Large intestine (tissue), 3 donors: ENCODE data around the gene WWOX. TPM values are rescaled to one million over a fixed set of nuclear protein-coding genes. Genes with fewer than 3 reads are reported as not detected.

Experiments
- DNase-seq, 2 donors: peaks; one replicate each; pipeline versions ENCODE4 v3.0.0 to v3.0.0-alpha.2; 2013
- H3K27ac ChIP-seq: one replicate; pipeline ENCODE4 v1.5.1; 2013; ENCODE audit warnings: low read length
- H3K27me3 ChIP-seq: 2 replicates; pipeline ENCODE4 v1.6.1; 2013; ENCODE audit warnings: low read length; ENCODE audit not compliant: control insufficient read depth, insufficient read depth
- H3K36me3 ChIP-seq: 2 replicates; pipeline ENCODE4 v1.6.1; 2013; ENCODE audit warnings: low read length; ENCODE audit not compliant: control insufficient read depth, insufficient read depth
- H3K4me1 ChIP-seq: one replicate; pipeline ENCODE4 v1.6.1; 2013; ENCODE audit warnings: low read length; ENCODE audit not compliant: control insufficient read depth, insufficient read depth
- H3K4me3 ChIP-seq: one replicate; pipeline ENCODE4 v1.5.1; 2013; ENCODE audit warnings: low read length
- H3K9me3 ChIP-seq: one replicate; pipeline ENCODE4 v1.6.1; 2013; ENCODE audit warnings: mild to moderate bottlenecking, low read depth, low read length, moderate library complexity; ENCODE audit not compliant: control insufficient read depth
- WGBS: methylation state at CpG from one replicate; pipeline ENCODE4 v1.1.5; 2013; ENCODE audit warnings: low lambda C conversion rate; ENCODE audit not compliant: insufficient coverage; 5-methylcytosine and 5-hydroxymethylcytosine counted together
- polyA plus RNA-seq: library from polyadenylated mRNA; unstranded; fragments of 120-200 nt; gene quantifications from one replicate; pipeline ENCODE4 v1.2.1, GENCODE V29; 2013

Gene WWOX
- polyA plus RNA-seq, 1 donor: 16.2 TPM

DNA sequence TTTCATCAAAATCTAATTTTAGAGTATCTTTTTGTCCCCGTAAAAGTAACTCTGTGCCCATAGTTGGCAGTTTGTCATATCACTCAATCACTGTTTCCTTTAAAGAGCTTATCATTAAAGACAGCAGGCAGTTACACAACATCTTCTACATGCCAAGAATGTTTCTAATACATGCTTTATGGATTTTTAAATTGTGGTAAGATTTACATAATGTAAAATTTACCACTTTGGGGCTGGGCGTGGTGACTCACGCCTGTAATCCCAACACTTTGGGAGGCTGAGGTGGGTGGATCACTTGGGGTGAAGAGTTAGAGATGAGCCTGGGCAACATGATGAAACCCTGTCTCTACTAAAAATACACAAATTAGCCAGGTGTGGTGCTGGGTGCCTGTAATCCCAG lies 687.2 kb downstream of the WWOX start:
- no CpG with 5 or more reads among the region's 3 CpGs for WGBS
- Histone ChIP-seq H3K4me1 (no peaks in the 10 kb centered on the region), H3K27ac (no peak overlapping the region), H3K27me3 (no peaks in the 10 kb centered on the region), H3K9me3 (no peaks in the 10 kb centered on the region), H3K4me3 (no peak overlapping the region), H3K36me3 (no peaks in the 10 kb centered on the region)
- no peak for DNase-seq

DNA sequence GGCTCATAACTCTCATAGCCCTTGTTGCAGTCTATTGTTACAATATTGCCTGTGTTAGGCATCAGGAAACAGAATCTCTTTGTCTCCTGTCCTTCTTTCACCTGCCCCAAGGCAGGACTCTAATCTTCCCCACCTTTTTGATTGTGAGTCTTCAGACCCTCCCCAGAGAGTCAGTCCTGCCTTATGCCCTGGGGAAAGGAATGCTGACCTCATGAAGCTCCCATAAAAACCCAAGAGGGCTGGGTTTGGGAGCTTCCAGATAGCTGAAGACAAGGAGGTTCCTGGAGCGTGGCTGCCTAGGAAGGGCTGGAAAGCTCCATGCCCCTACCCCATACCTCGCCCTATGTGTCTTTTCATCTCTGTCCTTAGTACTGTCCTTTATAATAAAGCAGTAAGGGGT lies 688.8 kb downstream of the WWOX start:
- Histone ChIP-seq H3K36me3 (no peaks in the 10 kb centered on the region), H3K4me3 (no peak overlapping the region), H3K27me3 (no peaks in the 10 kb centered on the region), H3K27ac (no peak overlapping the region), H3K9me3 (no peaks in the 10 kb centered on the region), H3K4me1 (no peaks in the 10 kb centered on the region)
- no peak for DNase-seq
- WGBS: no CpG with 5 or more reads among the region's 2 CpGs

DNA sequence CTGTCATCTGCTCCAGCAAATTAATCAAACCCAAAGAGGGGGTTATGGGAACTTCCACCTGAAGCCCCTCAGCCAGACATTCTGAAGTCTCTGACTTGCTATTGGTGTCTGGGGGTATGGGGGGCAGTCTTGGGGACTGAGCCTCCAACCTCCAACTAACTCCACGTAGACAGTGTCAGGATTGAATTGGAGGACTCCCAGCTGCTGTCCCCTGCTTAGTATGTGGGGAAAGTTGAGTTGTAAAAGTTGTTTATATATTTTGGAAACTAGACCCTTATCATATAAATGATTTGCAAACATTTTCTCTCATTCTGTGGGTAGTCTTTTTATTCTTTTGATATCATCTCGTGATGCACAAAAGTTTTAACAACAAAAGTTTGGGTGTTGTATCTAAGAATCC lies 689.2 kb downstream of the WWOX start:
- Histone ChIP-seq H3K36me3 (no peaks in the 10 kb centered on the region), H3K4me1 (no peaks in the 10 kb centered on the region), H3K27me3 (no peaks in the 10 kb centered on the region), H3K4me3 (no peak overlapping the region), H3K27ac (no peak overlapping the region), H3K9me3 (no peaks in the 10 kb centered on the region)
- no peak for DNase-seq
- WGBS: 80% methylated on average over 1 of the region's 2 CpGs

DNA sequence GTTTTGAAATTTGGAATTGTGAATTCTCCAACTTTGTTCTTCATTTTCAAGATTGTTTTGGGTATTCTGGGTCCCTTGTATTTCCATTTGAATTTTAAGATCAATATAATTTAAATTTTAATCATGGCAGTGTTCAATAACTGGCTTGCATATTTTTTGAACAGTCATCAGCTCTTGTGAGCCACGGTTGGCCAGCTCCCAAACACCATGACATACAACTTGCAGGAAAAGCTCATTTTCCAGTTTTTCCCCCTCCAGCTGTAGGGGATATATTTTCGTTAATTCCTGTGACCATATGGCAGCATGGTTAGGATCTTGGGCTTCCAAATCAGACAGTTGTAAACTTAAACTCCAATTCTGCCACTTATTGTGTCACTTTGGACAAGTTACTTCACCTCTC lies 690.1 kb downstream of the WWOX start:
- whole genome bisulfite sequencing: no CpG with 5 or more reads among the region's 2 CpGs
- Histone ChIP-seq H3K36me3 (no peaks in the 10 kb centered on the region), H3K27me3 (no peaks in the 10 kb centered on the region), H3K4me1 (no peaks in the 10 kb centered on the region), H3K9me3 (no peaks in the 10 kb centered on the region), H3K4me3 (no peak overlapping the region), H3K27ac (no peak overlapping the region)
- DNase-seq: no peak

DNA sequence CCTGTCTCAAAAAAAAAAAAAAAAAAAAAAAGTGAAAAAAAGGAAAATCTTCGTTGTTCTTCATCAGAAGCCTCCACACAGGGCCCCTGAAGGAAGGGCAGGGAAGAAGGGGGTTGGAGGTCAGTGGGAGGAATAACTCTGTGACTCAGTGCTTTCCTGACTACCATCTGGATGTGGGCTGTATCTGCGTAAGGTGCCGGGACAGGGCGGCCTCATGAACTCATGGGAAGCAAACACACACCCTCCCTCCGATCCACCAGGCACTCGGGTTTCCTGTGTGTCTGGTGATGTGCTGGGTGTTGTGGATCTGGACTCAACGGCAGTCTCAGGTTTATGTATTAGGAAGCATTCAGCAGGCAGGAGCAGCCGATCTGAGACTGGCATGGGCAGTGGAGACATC lies 691.6 kb downstream of the WWOX start:
- Histone ChIP-seq H3K4me3 (no peak overlapping the region), H3K9me3 (no peaks in the 10 kb centered on the region), H3K36me3 (no peaks in the 10 kb centered on the region), H3K4me1 (no peaks in the 10 kb centered on the region), H3K27me3 (no peaks in the 10 kb centered on the region), H3K27ac (no peak overlapping the region)
- DNase-seq: no peak
- no CpG with 5 or more reads among the region's 8 CpGs for WGBS

DNA sequence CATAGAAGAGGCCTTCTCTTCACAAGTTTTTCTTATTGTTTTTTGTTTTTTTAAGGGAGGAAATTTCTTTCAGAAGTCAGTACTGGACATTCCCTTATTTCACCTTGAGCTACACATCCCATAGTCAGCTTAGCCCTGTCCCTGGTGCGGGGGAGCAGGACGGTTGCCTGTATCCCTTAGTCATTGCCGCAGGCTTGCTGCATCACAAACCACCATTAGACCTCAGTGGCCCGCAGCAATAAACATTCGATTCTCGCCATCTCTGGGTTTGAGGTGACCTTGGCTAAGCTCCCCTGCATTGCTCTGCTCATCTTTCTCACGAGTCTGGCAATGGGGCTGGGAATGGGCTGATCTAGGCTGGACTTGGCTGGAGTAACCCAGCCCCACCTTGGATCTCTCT lies 692.5 kb downstream of the WWOX start:
- no peaks in the 10 kb centered on the region for H3K36me3 ChIP-seq
- WGBS: no CpG with 5 or more reads among the region's 7 CpGs
- no peaks in the 10 kb centered on the region for H3K27me3 ChIP-seq
- H3K4me3 ChIP-seq: no peak overlapping the region
- H3K9me3 ChIP-seq: no peaks in the 10 kb centered on the region
- peaks cover 2% of the 10 kb centered on the region for H3K4me1 ChIP-seq
- no peak for DNase-seq
- no peak overlapping the region for H3K27ac ChIP-seq

DNA sequence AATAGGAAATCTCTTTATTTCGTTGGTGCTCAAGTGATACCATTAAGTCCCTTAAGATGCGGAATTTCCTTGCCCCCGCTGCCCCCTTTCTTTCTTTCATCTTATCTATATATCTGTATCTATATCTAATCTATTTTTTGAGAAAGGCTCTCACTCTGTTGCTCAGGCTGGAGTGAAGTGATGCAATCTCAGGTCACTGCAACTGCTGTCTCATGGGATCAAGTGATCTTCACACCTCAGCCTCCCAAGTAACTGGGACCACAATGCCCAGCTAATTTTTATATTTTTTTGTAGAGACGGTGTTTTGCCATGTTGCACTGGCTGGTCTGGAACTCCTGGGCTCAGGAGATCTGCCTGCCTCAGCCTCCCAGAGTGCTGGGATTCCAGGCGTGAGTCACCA lies 693.5 kb downstream of the WWOX start:
- H3K27me3 ChIP-seq: no peaks in the 10 kb centered on the region
- DNase-seq: no peak
- H3K9me3 ChIP-seq: no peaks in the 10 kb centered on the region
- peaks cover 2% of the 10 kb centered on the region for H3K4me1 ChIP-seq
- H3K36me3 ChIP-seq: no peaks in the 10 kb centered on the region
- no CpG with 5 or more reads among the region's 5 CpGs for WGBS
- H3K27ac ChIP-seq: no peak overlapping the region
- no peak overlapping the region for H3K4me3 ChIP-seq

DNA sequence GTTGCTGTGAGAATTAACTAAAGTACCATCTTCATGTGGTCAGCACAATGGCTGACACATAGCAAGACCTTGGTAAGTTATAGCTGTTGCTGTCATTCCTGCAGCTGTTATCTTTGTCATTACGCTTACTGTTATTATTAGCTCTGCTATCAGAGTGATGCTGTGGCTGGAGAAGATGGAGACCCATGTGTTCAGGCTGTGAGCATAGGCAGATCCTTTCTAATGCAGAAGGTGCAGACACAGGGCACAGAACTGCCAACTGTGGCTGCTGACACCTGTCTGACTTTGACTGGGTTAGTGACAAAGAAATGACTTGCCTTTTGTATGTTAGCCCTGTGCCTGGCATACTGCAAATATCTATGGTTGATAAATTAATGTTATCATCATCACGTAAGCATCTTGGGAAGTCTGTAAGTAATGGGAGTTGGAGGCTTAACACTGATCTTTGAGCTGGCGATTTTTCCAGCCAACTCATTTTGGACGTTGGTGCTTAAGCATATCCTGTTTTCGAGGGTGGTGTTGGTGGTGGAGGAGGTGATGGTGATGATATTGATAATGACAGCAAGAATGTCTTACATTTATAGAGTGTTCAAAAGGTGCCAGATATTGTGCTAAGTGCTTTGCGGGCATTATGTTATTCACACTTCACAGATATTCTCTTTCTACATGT lies 695.3 kb downstream of the WWOX start:
- 80% methylated on average over 1 of the region's 6 CpGs for WGBS
- no peak for DNase-seq

DNA sequence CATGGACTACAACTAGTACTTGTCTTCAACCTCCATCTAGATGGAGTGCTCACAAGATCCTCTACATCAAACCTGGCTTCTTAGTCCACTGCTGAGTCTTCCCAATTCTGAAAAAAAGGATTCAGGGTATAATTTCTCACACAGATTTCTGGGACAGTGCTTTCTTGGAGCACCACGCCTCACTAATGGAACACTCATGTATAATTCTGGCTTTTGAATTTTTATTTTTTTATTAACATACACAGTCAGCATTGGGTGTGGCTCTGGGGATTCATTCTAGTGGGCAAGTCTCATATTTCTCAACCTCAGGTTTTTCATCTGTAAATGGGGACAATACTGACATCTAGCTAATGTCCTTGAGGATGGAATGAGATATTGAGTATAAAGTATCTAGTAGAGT lies 696.0 kb downstream of the WWOX start:
- H3K4me3 ChIP-seq: no peak overlapping the region
- WGBS: no CpG with 5 or more reads among the region's 1 CpG
- H3K9me3 ChIP-seq: no peaks in the 10 kb centered on the region

More for the DNA sequence above, 695.3 kb downstream of the WWOX start:
- H3K4me1 ChIP-seq: peaks cover 2% of the 10 kb centered on the region
- H3K9me3 ChIP-seq: no peaks in the 10 kb centered on the region
- H3K4me3 ChIP-seq: no peak overlapping the region
- no peak overlapping the region for H3K27ac ChIP-seq
- H3K27me3 ChIP-seq: no peaks in the 10 kb centered on the region
- H3K36me3 ChIP-seq: no peaks in the 10 kb centered on the region

DNA sequence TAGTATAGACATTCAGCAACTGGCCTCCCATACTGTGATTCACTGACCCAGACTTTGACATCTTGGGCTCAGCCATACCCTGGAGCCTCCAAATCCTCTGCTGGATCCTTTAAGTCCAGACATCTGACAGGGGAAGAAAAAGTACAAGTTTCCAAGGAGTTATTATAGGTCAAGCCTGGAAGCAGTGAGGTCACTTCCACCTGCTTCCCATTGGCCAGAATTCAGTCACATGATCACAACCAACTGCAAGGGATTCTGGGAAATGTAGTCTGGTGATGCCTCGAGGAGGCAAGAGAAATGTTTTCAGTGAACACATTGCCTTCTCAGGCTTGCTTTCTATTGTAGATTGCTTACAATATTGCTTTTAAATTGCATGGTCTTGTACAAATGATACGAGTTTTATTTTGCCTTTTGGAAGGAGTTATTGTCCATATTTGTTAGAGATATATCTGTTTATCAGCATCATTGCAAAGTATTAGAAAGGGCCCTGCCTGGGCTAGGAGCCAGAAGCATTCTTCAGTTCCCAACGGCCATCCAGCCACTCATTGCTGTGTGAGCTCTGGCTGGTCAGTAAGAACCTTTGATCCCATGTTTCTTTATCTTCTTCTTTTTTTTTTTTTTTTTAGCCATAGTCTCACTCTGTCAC lies 696.9 kb downstream of the WWOX start:
- peak overlapping the region; percentile 35 for H3K27ac ChIP-seq
- WGBS: 60% methylated on average over 1 of the region's 3 CpGs
- no peaks in the 10 kb centered on the region for H3K36me3 ChIP-seq

More for the DNA sequence above, 696.0 kb downstream of the WWOX start:
- no peak overlapping the region for H3K27ac ChIP-seq
- no peaks in the 10 kb centered on the region for H3K27me3 ChIP-seq
- no peaks in the 10 kb centered on the region for H3K36me3 ChIP-seq
- DNase-seq: no peak
- H3K4me1 ChIP-seq: peaks cover 2% of the 10 kb centered on the region

DNA sequence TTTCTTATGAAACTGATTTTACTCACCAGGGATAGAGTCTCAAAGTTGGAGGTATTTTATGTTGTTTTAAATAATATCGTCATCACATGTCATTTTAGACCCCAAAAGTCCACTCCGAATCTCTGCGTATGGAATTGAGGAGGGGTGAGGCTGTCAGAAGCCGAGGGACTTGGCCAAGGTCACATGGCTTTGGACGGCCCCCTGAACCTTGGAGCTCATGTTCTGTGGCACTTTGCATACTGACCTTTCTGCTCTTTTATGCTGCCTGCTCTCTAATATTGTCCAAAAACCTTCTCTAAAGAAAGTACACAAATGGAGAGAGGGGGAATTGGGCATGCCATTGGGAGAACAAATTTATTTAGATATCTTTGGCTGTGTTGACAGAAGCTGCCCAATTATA lies 700.0 kb downstream of the WWOX start:
- H3K27me3 ChIP-seq: no peaks in the 10 kb centered on the region
- no peaks in the 10 kb centered on the region for H3K36me3 ChIP-seq
- WGBS: no CpG with 5 or more reads among the region's 5 CpGs
- H3K9me3 ChIP-seq: no peaks in the 10 kb centered on the region
- H3K4me1 ChIP-seq: peaks cover 2% of the 10 kb centered on the region
- no peak overlapping the region for H3K4me3 ChIP-seq
- H3K27ac ChIP-seq: no peak overlapping the region
- DNase-seq: no peak

More for the DNA sequence above, 696.9 kb downstream of the WWOX start:
- H3K4me1 ChIP-seq: peaks cover 2% of the 10 kb centered on the region
- H3K27me3 ChIP-seq: no peaks in the 10 kb centered on the region
- no peak overlapping the region for H3K4me3 ChIP-seq
- H3K9me3 ChIP-seq: no peaks in the 10 kb centered on the region
- DNase-seq: peak; percentile 64 to 80
